Measurements from ENCODE around the gene ANKRD29. TPM values are rescaled to one million over a fixed set of nuclear protein-coding genes. Genes with fewer than 3 reads are reported as not detected.
"Not testable (repeated sequence)": the region's sequence is repeated elsewhere in the genome, so short reads cannot be mapped to it uniquely, and the experiment has no call there.

Gene ANKRD29
- total RNA-seq, 1 experiment from 2014 or later = 4.3 TPM

DNA sequence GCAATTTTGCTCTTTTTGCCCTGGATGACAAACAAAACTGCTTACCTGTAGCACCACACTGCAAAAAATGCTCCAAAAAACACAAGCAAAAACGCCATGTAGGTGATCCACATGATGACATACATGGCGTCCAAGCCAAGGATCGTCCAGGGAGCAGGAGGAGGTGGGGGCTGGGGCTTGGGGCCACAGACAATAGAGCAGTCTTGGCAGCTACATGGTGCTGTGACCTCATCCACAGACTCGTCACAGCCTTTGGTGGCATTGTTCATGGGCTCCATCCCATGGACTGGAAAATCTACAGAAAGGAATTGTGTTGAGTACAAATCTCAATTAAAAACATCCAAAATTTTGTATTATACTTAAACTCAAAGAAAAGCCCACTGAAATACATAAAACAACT is 102.5 kb downstream of the ANKRD29 start:
- Histone ChIP-seq H3K27ac (no peak overlapping the region), H3K4me3 (no peak overlapping the region), H3K9me2 (ENCODE audit: insufficient read depth) (no peaks in the 10 kb centered on the region), H2AFZ (no peak overlapping the region), H3K4me1 (replicated peaks; ENCODE audit: insufficient read depth) (no peaks in the 10 kb centered on the region), H3F3A (ENCODE audit: insufficient read depth, low read depth) (no peaks in the 10 kb centered on the region), H3K4me2 (no peak overlapping the region), H4K20me1 (ENCODE audit: insufficient read depth) (no peaks in the 10 kb centered on the region), H3K79me2 (ENCODE audit: low read depth) (no peaks in the 10 kb centered on the region), H3K36me3 (ENCODE audit: low read depth) (no peaks in the 10 kb centered on the region), H3K9me3 (ENCODE audit: insufficient read depth, low read depth) (no peaks in the 10 kb centered on the region), H3K27me3 (ENCODE audit: insufficient read depth, low read depth) (no peaks in the 10 kb centered on the region)
- intact Hi-C loops (cut with micrococcal nuclease; ENCODE audit: unreplicated experiment) = no loop called here
- no peak for DNase-seq
- CTCF ChIA-PET = no interaction called here
- TF ChIP-seq EZH2 (IDR thresholded peaks at IDR 0.05; ENCODE audit: low read depth) = no peak
- TF ChIP-seq, protein P1, sequence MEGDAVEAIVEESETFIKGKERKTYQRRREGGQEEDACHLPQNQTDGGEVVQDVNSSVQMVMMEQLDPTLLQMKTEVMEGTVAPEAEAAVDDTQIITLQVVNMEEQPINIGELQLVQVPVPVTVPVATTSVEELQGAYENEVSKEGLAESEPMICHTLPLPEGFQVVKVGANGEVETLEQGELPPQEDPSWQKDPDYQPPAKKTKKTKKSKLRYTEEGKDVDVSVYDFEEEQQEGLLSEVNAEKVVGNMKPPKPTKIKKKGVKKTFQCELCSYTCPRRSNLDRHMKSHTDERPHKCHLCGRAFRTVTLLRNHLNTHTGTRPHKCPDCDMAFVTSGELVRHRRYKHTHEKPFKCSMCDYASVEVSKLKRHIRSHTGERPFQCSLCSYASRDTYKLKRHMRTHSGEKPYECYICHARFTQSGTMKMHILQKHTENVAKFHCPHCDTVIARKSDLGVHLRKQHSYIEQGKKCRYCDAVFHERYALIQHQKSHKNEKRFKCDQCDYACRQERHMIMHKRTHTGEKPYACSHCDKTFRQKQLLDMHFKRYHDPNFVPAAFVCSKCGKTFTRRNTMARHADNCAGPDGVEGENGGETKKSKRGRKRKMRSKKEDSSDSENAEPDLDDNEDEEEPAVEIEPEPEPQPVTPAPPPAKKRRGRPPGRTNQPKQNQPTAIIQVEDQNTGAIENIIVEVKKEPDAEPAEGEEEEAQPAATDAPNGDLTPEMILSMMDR (conservative IDR thresholded peaks at IDR 0.05) = no peak
- POLR2A ChIA-PET (ENCODE audit: unreplicated experiment) = interaction anchor here (0.6 kb wide), 1 partner anchor 578 kb away, joined by 3 read pairs; no protein-coding TSS in a partner anchor
- no TSS peak for BruUV-seq (replicated peaks)

DNA sequence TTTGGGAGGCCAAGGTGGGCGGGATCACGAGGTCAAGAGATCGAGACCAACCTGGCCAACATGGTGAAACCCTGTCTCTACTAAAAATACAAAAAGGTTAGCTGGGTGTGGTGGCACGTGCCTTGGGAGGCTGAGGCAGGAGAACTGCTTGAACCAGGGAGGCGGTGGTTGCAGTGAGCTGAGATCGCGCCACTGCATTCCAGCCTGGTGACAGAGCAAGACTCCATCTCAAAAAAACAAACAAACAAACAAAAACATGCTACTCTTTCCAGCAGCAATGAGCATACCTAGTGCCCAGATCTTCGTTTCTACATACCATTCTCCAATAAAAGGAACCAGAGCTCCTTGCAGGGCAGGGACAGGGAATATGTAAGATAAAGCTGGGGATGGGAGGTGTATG is 105.2 kb downstream of the ANKRD29 start:
- BruUV-seq (replicated peaks); intact Hi-C loops (cut with micrococcal nuclease; ENCODE audit: unreplicated experiment); H3K4me1 ChIP-seq (replicated peaks; ENCODE audit: insufficient read depth); H3K27me3 ChIP-seq (ENCODE audit: insufficient read depth, low read depth); POLR2A ChIA-PET (ENCODE audit: unreplicated experiment); H3K79me2 ChIP-seq (ENCODE audit: low read depth); H3K4me3 ChIP-seq; H3K27ac ChIP-seq; H3K9me2 ChIP-seq (ENCODE audit: insufficient read depth); H2AFZ ChIP-seq; H4K20me1 ChIP-seq (ENCODE audit: insufficient read depth); H3K9me3 ChIP-seq (ENCODE audit: insufficient read depth, low read depth); CTCF ChIA-PET; H3F3A ChIP-seq (ENCODE audit: insufficient read depth, low read depth); H3K36me3 ChIP-seq (ENCODE audit: low read depth); H3K4me2 ChIP-seq; DNase-seq: not testable (repeated sequence)

DNA sequence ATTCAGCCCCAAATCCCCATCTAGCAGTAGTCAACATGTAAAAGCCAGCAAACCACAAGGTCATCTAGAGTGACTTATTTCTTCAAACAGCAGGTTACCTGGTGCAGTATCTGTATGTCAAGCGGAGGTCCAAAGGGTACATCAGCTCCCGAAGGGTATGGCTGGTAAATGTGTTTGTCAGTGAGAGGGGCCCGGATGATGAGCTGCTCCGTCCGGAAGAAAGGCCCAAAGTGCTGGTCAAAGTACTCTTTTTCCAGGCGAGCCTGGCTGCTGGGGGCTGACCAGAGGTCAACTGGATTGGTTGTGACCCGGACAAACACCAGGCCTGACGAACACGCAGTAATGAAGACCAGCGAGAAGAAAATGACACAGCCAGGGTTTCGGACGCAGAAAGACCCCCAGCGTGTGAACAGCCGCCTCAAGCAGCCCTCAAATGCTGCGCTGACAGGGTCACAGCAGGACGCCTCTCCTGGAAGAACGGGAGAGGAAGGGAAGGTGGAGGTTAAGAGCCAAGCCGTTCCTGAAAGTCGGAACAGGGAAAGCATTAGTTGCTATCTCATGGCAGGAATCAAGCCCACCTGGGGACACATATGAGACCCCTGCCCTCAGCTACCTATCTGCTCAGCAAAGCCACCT is 106.4 kb downstream of the ANKRD29 start:
- Histone ChIP-seq H3K9me3 (ENCODE audit: insufficient read depth, low read depth) (no peaks in the 10 kb centered on the region), H3K27me3 (ENCODE audit: insufficient read depth, low read depth) (no peaks in the 10 kb centered on the region), H4K20me1 (ENCODE audit: insufficient read depth) (no peaks in the 10 kb centered on the region), H3K36me3 (ENCODE audit: low read depth) (no peaks in the 10 kb centered on the region), H3K27ac (no peak overlapping the region), H3K4me1 (replicated peaks; ENCODE audit: insufficient read depth) (peaks cover 11% of the 10 kb centered on the region), H3K79me2 (ENCODE audit: low read depth) (no peaks in the 10 kb centered on the region), H3K9me2 (ENCODE audit: insufficient read depth) (no peaks in the 10 kb centered on the region), H3F3A (ENCODE audit: insufficient read depth, low read depth) (peaks cover 7% of the 10 kb centered on the region; the same call in 1 of the 2 replicates), H2AFZ (no peak overlapping the region), H3K4me2 (no peak overlapping the region), H3K4me3 (no peak overlapping the region)
- no TSS peak for BruUV-seq (replicated peaks)
- intact Hi-C loops (cut with micrococcal nuclease; ENCODE audit: unreplicated experiment) = no loop called here
- no peak for DNase-seq
- ChIA-PET POLR2A (ENCODE audit: unreplicated experiment) (no interaction called here), CTCF (no interaction called here)
- TF ChIP-seq, protein P1 (conservative IDR thresholded peaks at IDR 0.05) = no peak
- no peak for TF ChIP-seq EZH2 (IDR thresholded peaks at IDR 0.05; ENCODE audit: low read depth)

DNA sequence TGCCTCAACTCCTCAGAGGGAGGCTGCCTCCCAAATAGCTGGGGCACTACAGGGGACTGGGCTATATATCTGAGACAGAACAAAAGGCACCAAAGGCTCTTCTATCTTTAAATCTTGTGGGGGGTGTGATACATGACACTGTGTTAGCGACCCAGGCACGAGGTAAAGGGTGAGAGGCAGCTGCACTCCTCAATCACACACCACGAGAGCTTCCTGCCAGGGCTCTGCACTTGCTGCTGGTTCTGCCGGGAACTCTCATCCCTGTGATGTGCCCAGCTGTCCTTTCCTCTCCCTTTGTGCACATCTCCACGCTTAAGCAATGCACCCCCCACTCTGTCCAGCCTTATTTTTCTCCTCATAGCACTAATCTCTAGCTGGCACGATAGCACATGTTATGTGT is 108.8 kb downstream of the ANKRD29 start:
- no peaks in the 10 kb centered on the region for H3K9me2 ChIP-seq (ENCODE audit: insufficient read depth)
- BruUV-seq (replicated peaks) = no TSS peak
- ChIA-PET POLR2A (ENCODE audit: unreplicated experiment) (no interaction called here), CTCF (no interaction called here)
- no peaks in the 10 kb centered on the region for H3K27me3 ChIP-seq (ENCODE audit: insufficient read depth, low read depth)
- no peaks in the 10 kb centered on the region for H3K9me3 ChIP-seq (ENCODE audit: insufficient read depth, low read depth)
- intact Hi-C loops (cut with micrococcal nuclease; ENCODE audit: unreplicated experiment) = no loop called here
- H3K27ac ChIP-seq = no peak overlapping the region
- no peaks in the 10 kb centered on the region for H3K79me2 ChIP-seq (ENCODE audit: low read depth)
- peaks cover 17% of the 10 kb centered on the region for H3F3A ChIP-seq (ENCODE audit: insufficient read depth, low read depth)
- H3K4me2 ChIP-seq = no peak overlapping the region
- TF ChIP-seq EZH2 (IDR thresholded peaks at IDR 0.05; ENCODE audit: low read depth) = no peak
- TF ChIP-seq, protein P1 (conservative IDR thresholded peaks at IDR 0.05) = no peak
- DNase-seq = no peak
- H3K4me1 ChIP-seq (replicated peaks; ENCODE audit: insufficient read depth) = peaks cover 22% of the 10 kb centered on the region
- H3K4me3 ChIP-seq = no peak overlapping the region
- no peak overlapping the region for H2AFZ ChIP-seq
- H3K36me3 ChIP-seq (ENCODE audit: low read depth) = no peaks in the 10 kb centered on the region
- no peaks in the 10 kb centered on the region for H4K20me1 ChIP-seq (ENCODE audit: insufficient read depth)
